Measurements from ENCODE around the gene CELF4.

- TF ChIP-seq POLR2A (IDR thresholded peaks at IDR 0.05; ENCODE audit: low read depth, low read length) (no peak), POLR2AphosphoS5 (IDR thresholded peaks at IDR 0.05; ENCODE audit: low read depth, low read length) (no peak)
Measured at GRCh38 chr18:37567994-37568359, 2.4 kb upstream of the CELF4 start.

Data from GM12892 (cell line).